22Rv1 (cell line): ENCODE data around the gene KRABD2.
A peak's percentile ranks its signal among the peaks of the same experiment; 100 is the strongest.

ENCODE experiments used
- H3K27ac ChIP-seq: fragments of 450-650 bp; 2 replicates; pipeline ENCODE4 v1.5.1; 2017
- ZFX ChIP-seq: fragments of 450-650 bp; IDR thresholded peaks from 2 replicates; pipeline ENCODE4 v1.6.1; 2017; ENCODE audit warnings: antibody characterized with exemption, borderline replicate concordance
- TF ChIP-seq, protein P1 (sequence below): fragments of 450-650 bp; IDR thresholded peaks from 2 replicates; pipeline ENCODE4 v1.5.1; 2017; ENCODE audit warnings: mild to moderate bottlenecking

The KRABD2 gene

DNA sequence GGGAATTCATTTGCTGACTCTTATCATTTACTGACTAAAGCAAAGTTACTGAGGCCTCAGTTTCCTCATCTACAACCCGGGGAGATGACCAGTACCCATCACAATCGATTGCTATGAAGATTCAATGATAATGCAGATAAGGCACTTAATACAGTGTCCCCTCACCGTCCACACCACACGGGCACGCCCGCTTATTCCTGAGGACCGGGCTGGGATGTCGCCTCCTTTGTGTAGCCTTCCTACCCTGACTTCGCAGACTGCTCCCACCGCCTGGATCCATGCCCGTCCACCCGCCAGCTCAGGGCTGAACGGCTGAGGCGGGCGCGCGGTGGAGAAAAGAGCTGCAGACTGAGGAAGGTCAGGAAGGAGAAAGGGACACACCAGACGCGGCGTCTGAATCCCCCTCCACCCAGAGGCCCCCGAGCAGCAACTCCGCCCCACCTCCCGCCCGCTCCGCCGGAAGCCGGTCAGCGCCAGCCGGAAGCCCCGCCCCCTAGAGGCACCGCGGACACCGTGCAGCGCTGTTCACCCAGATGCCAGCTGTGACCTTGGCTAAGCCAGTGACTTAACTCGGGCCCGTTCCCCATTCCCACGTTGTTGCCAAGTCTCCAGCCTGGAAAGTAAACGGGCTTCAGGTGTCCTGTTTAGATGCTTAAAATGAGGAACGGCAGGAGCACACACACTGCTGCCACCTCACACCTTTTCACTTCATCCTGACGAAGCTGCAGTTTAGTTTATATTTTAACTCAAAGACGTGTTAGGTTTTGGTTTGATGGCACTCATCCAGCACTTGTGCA is at the start of gene KRABD2:
KRABD2 (minus strand) TSS at position 434 of the 797 bp plus-strand sequence.
- TF ChIP-seq ZFX = no peak
- TF ChIP-seq, protein P1, sequence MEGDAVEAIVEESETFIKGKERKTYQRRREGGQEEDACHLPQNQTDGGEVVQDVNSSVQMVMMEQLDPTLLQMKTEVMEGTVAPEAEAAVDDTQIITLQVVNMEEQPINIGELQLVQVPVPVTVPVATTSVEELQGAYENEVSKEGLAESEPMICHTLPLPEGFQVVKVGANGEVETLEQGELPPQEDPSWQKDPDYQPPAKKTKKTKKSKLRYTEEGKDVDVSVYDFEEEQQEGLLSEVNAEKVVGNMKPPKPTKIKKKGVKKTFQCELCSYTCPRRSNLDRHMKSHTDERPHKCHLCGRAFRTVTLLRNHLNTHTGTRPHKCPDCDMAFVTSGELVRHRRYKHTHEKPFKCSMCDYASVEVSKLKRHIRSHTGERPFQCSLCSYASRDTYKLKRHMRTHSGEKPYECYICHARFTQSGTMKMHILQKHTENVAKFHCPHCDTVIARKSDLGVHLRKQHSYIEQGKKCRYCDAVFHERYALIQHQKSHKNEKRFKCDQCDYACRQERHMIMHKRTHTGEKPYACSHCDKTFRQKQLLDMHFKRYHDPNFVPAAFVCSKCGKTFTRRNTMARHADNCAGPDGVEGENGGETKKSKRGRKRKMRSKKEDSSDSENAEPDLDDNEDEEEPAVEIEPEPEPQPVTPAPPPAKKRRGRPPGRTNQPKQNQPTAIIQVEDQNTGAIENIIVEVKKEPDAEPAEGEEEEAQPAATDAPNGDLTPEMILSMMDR = peak; percentile 69
- peak within 1 kb of the TSS; percentile 92 for H3K27ac ChIP-seq

DNA sequence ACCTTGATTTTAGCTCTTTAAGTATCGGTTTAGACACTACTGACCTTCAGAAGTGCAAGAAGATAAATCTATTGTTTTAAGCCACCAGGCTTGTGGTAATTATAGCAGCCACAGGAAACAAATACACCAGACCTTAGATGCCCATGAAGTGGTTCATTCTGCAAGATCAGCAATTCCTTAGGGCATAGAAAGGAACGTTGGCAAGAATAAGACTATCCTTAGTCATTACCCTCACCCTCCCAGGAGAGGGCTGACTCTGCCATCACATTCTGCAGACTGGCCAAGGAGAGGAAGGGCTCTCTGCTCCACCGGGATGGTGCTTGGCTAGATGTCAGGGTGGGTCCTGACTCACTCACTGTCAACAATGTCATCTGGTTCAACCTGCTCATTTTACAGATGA is 45.1 kb upstream of the KRABD2 start:
- H3K27ac ChIP-seq = no peak overlapping the region
- no peak for TF ChIP-seq ZFX
- TF ChIP-seq, protein P1 = no peak

DNA sequence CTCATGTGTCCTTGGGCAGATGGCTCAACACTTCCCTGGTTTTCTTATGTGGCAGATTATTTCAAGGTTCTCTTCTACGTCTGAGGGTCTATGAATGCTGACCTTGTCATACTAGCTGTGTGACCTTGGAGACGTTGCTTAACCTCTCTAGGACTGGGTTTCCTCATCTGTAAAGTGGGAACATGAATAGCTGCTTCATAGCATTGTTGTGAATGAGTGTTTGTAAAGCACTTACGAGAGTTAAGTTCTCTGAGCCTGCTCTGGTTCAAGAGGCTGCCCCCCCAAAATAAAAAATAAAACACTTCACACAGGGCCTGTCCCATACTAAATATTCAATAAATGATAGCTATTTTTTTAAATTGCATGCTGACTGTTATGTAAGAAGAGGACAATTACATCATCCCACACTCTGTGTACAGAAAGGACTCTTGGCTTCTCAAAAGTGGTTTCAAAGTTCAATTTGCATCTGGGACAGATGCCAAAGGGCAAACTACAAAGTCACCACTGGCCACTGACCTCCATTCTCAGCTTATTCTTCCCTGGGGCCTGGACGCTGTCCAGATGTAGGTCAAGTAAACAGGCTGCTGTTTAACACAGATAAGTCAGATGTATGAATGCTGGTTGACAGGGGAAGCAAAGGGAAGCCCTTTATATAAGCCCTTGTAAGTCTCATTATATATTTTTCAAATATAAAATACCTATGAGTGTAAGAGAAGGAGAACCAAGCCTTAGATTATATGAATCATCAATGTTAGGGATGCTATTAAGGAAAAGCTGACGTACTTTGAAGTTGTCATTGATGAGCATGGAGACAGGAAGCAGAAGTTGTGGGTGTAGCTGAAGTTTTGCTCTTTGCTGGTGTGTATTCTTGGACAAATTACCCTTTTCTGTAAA is 43.8 kb upstream of the KRABD2 start:
- peak overlapping the region; percentile 40 for H3K27ac ChIP-seq
- TF ChIP-seq, protein P1 = no peak
- no peak for TF ChIP-seq ZFX

DNA sequence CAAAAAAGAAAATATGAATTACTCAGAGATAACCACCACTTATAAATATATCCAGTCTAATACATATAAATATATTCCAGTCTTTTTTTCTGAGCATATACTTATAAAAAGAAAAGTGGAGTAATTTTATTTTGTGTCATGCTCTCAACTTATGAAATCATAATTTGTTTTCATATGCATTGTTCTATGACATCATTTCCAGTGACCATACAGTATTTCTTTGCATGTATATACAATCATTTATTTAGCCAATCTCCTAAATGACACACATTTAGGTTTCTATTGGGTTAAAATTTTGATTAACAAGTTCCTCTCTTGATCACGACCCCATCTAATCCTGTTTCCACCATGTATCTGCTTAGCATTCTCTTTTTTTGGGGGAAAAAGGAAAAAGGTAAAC is 42.8 kb upstream of the KRABD2 start:
- TF ChIP-seq, protein P1 = no peak
- no peak for TF ChIP-seq ZFX
- H3K27ac ChIP-seq = no peak overlapping the region

DNA sequence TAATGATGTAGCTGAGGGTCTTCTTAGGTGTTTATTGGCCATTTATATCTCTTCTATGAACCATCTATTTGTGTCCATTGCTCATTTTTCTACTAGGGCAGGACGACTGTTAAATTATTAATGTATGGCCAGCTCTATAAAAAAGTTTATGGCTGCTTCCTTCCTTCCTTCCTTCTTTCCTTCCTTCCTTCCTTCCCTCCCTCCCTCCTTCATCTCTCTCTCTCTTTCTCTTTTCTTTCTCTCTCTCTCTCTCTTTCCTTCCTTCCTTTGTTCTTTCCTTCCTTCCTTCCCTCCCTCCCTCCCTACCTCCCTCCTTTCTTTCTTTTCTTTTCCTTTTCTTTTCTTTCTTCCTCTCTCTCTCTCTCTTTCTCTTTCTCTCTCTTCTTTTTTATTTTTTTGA is 42.0 kb upstream of the KRABD2 start:
- TF ChIP-seq, protein P1 = no peak
- no peak for TF ChIP-seq ZFX
- no peak overlapping the region for H3K27ac ChIP-seq

DNA sequence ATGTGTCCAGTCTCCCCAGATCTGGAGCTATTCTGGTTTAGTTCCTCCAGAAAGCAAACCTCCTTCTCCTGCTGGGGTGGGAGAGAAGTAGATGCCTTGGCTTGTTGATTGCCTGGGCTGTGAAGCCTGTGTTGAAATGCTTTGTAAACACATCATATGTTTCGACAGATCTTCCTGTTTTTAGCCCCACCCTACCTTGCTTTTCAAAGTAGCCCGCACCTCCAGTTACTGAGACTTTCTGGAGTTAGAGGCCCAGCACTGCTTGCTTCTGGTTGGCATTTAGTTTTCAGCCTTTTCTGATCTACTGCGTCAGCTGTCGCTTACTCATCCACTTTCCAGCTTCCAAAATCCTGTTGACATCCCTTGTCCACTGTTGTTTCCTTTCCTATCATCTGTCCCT is 41.3 kb upstream of the KRABD2 start:
- TF ChIP-seq, protein P1 = no peak
- TF ChIP-seq ZFX = no peak
- no peak overlapping the region for H3K27ac ChIP-seq

DNA sequence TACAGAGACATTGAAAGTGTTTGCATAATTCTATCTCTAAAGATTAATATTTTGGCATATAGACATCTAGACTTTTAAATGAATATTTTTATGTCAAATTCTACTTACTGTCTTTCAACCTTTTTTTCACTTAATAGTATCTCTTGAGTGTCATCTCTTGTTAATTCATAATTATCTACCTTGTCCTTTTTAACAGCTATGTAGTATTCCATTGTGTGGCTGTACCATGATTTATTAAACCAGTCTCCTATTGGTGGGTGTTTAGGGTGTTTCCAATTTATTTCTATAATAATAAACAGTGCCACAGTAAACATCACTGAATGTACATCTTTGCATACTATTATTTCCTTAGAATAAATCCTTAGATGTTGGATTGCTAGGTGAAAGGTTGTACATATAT is 37.4 kb upstream of the KRABD2 start:
- TF ChIP-seq, protein P1 = no peak
- TF ChIP-seq ZFX = no peak

More for the DNA sequence above, 37.4 kb upstream of the KRABD2 start:
- H3K27ac ChIP-seq = no peak overlapping the region
